A673 (cell line): ENCODE data around the gene TCF12. TPM values are rescaled to one million over a fixed set of nuclear protein-coding genes. Genes with fewer than 3 reads are reported as not detected.
A peak's percentile ranks its signal among the peaks of the same experiment; 100 is the strongest.

ENCODE experiments used
- BruUV-seq: library from RNA; stranded (reverse); fragments of 400-500 nt; replicated peaks from 2 replicates; lab custom pipeline; 2021; lab: Mats Ljungman, UMichigan
- CTCF ChIA-PET: fragments of 300-600 bp; sonication (Branson Sonifier 250); formaldehyde crosslinking; loops from one replicate; lab custom pipeline; 2022; ENCODE audit warnings: antibody characterized with exemption; lab: Charles Lee
- POLR2A ChIA-PET: fragments of 300-600 bp; sonication (Branson Sonifier 250); formaldehyde crosslinking; loops from one replicate; lab custom pipeline; 2022; ENCODE audit warnings: antibody characterized with exemption; ENCODE audit not compliant: low non-redundant PET; lab: Charles Lee
- DNase-seq: peaks from one replicate; pipeline ENCODE4 v3.0.0-alpha.2; 2015; ENCODE audit warnings: low spot score
- H3K27ac ChIP-seq: fragments of 200-600 bp; sonication (generic); 2 replicates; pipeline ENCODE4 v1.5.1; 2016; ENCODE audit warnings: mixed run types, low read depth, mild to moderate bottlenecking, mixed read lengths, antibody characterized with exemption, low read length; ENCODE audit not compliant: poor library complexity, severe bottlenecking
- H3K27me3 ChIP-seq: fragments of 200-600 bp; sonication (generic); replicated peaks from 2 replicates; pipeline ENCODE4 v1.6.1; 2017; ENCODE audit warnings: mixed run types, low read depth, mild to moderate bottlenecking, mixed read lengths, antibody characterized with exemption, low read length; ENCODE audit not compliant: insufficient read depth, poor library complexity
- H3K36me3 ChIP-seq: fragments of 200-600 bp; sonication (generic); 2 replicates; pipeline ENCODE4 v1.6.1; 2016; ENCODE audit warnings: mixed run types, mild to moderate bottlenecking, mixed read lengths, antibody characterized with exemption, low read length; ENCODE audit not compliant: insufficient read depth, poor library complexity, severe bottlenecking
- H3K4me1 ChIP-seq: fragments of 200-600 bp; sonication (generic); 2 replicates; pipeline ENCODE4 v1.6.1; 2017; ENCODE audit warnings: mixed run types, mild to moderate bottlenecking, mixed read lengths, antibody characterized with exemption, low read length; ENCODE audit not compliant: insufficient read depth, poor library complexity, severe bottlenecking
- H3K4me3 ChIP-seq: fragments of 200-600 bp; sonication (generic); 2 replicates; pipeline ENCODE4 v1.5.1; 2016; ENCODE audit warnings: low read depth, mixed run types, mild to moderate bottlenecking, mixed read lengths, low read length; ENCODE audit not compliant: poor library complexity, severe bottlenecking
- H3K9me3 ChIP-seq: fragments of 200-600 bp; sonication (generic); 2 replicates; pipeline ENCODE4 v1.6.1; 2016; ENCODE audit warnings: mixed run types, low read depth, mild to moderate bottlenecking, mixed read lengths, antibody characterized with exemption, low read length; ENCODE audit not compliant: poor library complexity, severe bottlenecking
- CTCF ChIP-seq: fragments of 300-800, 200-600 bp; sonication (generic); conservative IDR thresholded peaks from 2 replicates; pipeline ENCODE4 v1.5.1; 2017; ENCODE audit warnings: low read depth, mild to moderate bottlenecking, antibody characterized with exemption, low read length, moderate library complexity, mixed read lengths
- EZH2 ChIP-seq: fragments of 200-600 bp; sonication (generic); IDR thresholded peaks from 2 replicates; pipeline ENCODE4 v1.6.1; 2017; ENCODE audit warnings: borderline replicate concordance, low read depth, mild to moderate bottlenecking, mixed read lengths, antibody characterized with exemption, low read length; ENCODE audit not compliant: poor library complexity, severe bottlenecking
- intact Hi-C: fragments of 100-400 bp; cut with micrococcal nuclease; formaldehyde crosslinking; loops from one replicate; pipeline ENCODE4 v1.10.0; 2022; ENCODE audit not compliant: unreplicated experiment
- total RNA-seq: library from RNA; stranded (reverse); gene quantifications from 2 replicates; pipeline ENCODE4 v1.2.3, GENCODE V29; 2021

The TCF12 gene
- total RNA-seq, 1 experiment from 2014 or later, result 351 TPM

DNA sequence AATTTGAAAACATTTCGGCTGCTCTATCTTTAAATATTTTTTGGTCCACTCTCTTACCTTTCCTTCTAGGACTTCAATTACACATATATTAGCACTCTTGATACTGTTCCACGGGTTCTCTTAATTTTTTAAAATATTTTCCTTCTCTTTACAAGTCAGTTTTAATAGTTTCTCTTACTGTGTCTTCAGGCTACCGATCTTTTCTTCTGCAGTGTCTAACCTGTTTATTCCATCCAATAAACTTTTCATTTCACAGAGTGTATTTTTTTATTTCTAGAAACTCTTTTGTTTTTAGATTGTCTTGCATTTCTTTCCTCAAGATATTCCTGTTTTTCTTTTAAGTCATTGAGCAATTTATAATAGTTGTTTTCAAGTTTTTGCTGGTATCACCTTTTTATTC lies 27.7 kb downstream of the TCF12 start:
- CTCF ChIA-PET, result no interaction called here
- intact Hi-C loops, result no loop called here

GRCh38 chr15:56948000-56948763 lies 29.7 kb downstream of the TCF12 start:
- intact Hi-C loops, result no loop called here
- DNase-seq, result no peak
- Histone ChIP-seq H3K36me3 (peaks cover 23% of the 10 kb centered on the region), H3K27ac (peak overlapping the region; percentile 33), H3K27me3 (no peaks in the 10 kb centered on the region), H3K9me3 (peaks cover 18% of the 10 kb centered on the region), H3K4me1 (peaks cover 31% of the 10 kb centered on the region), H3K4me3 (no peak overlapping the region)
- POLR2A ChIA-PET, result no interaction called here
- CTCF ChIA-PET, result no interaction called here
- TF ChIP-seq EZH2 (no peak), CTCF (no peak)
- no TSS peak for BruUV-seq

More for the DNA sequence above, 27.7 kb downstream of the TCF12 start:
- H3K27me3 ChIP-seq, result no peaks in the 10 kb centered on the region
- no TSS peak for BruUV-seq
- DNase-seq, result no peak
- peaks cover 48% of the 10 kb centered on the region for H3K4me1 ChIP-seq
- TF ChIP-seq CTCF, result no peak
- no peak for TF ChIP-seq EZH2
- H3K4me3 ChIP-seq, result no peak overlapping the region
- no peak overlapping the region for H3K27ac ChIP-seq
- POLR2A ChIA-PET, result no interaction called here
- H3K36me3 ChIP-seq, result peaks cover 17% of the 10 kb centered on the region
- peaks cover 12% of the 10 kb centered on the region for H3K9me3 ChIP-seq

GRCh38 chr15:56948764-56949101 lies 30.3 kb downstream of the TCF12 start:
- POLR2A ChIA-PET, result no interaction called here
- TF ChIP-seq EZH2 (no peak), CTCF (no peak)
- intact Hi-C loops, result no loop called here
- peaks cover 26% of the 10 kb centered on the region for H3K36me3 ChIP-seq
- no TSS peak for BruUV-seq
- H3K27me3 ChIP-seq, result no peaks in the 10 kb centered on the region
- H3K27ac ChIP-seq, result peak overlapping the region; percentile 33
- no peak overlapping the region for H3K4me3 ChIP-seq
- peaks cover 24% of the 10 kb centered on the region for H3K9me3 ChIP-seq
- CTCF ChIA-PET, result no interaction called here
- peaks cover 25% of the 10 kb centered on the region for H3K4me1 ChIP-seq
- peak; percentile 31 for DNase-seq
